ENCODE measurements around the gene UXS1. TPM values are rescaled to one million over a fixed set of nuclear protein-coding genes. Genes with fewer than 3 reads are reported as not detected.

The UXS1 gene
- total RNA-seq, 1 donor from 2014 or later: 58.5 TPM

GRCh38 chr2:106076941-106077340, 117.2 kb downstream of the UXS1 start:
- Mint-ChIP-seq H3K27ac (no peak overlapping the region), H3K4me1 (ENCODE audit: unreplicated experiment) (peaks cover 10% of the 10 kb centered on the region), H3K36me3 (no peaks in the 10 kb centered on the region), H3K27me3 (no peaks in the 10 kb centered on the region), H3K9me3 (no peaks in the 10 kb centered on the region), H3K4me3 (no peak overlapping the region)
- TF ChIP-seq CTCF (conservative IDR thresholded peaks at IDR 0.05): no peak
- DNase-seq (ENCODE audit: extremely low spot score, unreplicated experiment): no peak

- no peak overlapping the region for H3K27ac Mint-ChIP-seq
- DNase-seq (ENCODE audit: extremely low spot score, unreplicated experiment): no peak
- no peaks in the 10 kb centered on the region for H3K36me3 Mint-ChIP-seq
- H3K4me3 Mint-ChIP-seq: no peak overlapping the region
- H3K9me3 Mint-ChIP-seq: no peaks in the 10 kb centered on the region
- H3K4me1 Mint-ChIP-seq (ENCODE audit: unreplicated experiment): peaks cover 10% of the 10 kb centered on the region
- TF ChIP-seq CTCF (conservative IDR thresholded peaks at IDR 0.05): no peak
- H3K27me3 Mint-ChIP-seq: no peaks in the 10 kb centered on the region
Observed at GRCh38 chr2:106075048-106075447, 119.1 kb downstream of the UXS1 start.

GRCh38 chr2:106073678-106074406, 120.3 kb downstream of the UXS1 start:
- no peak overlapping the region for H3K27ac Mint-ChIP-seq
- no peak for TF ChIP-seq CTCF (conservative IDR thresholded peaks at IDR 0.05)
- H3K27me3 Mint-ChIP-seq: peaks cover 5% of the 10 kb centered on the region
- DNase-seq (ENCODE audit: extremely low spot score, unreplicated experiment): no peak
- peaks cover 10% of the 10 kb centered on the region for H3K4me1 Mint-ChIP-seq (ENCODE audit: unreplicated experiment)
- H3K9me3 Mint-ChIP-seq: no peaks in the 10 kb centered on the region
- H3K36me3 Mint-ChIP-seq: no peaks in the 10 kb centered on the region
- H3K4me3 Mint-ChIP-seq: no peak overlapping the region

- Mint-ChIP-seq H3K4me1 (ENCODE audit: unreplicated experiment) (peaks cover 8% of the 10 kb centered on the region), H3K27me3 (peaks cover 19% of the 10 kb centered on the region), H3K4me3 (no peak overlapping the region), H3K9me3 (peaks cover 4% of the 10 kb centered on the region), H3K36me3 (no peaks in the 10 kb centered on the region), H3K27ac (no peak overlapping the region)
- TF ChIP-seq CTCF (conservative IDR thresholded peaks at IDR 0.05): no peak
- no peak for DNase-seq (ENCODE audit: extremely low spot score, unreplicated experiment)
Observed at GRCh38 chr2:106070181-106070580, 123.9 kb downstream of the UXS1 start.

GRCh38 chr2:106068451-106068850, 125.7 kb downstream of the UXS1 start:
- Mint-ChIP-seq H3K27me3 (peaks cover 32% of the 10 kb centered on the region), H3K9me3 (peaks cover 10% of the 10 kb centered on the region), H3K36me3 (no peaks in the 10 kb centered on the region), H3K4me3 (no peak overlapping the region), H3K4me1 (ENCODE audit: unreplicated experiment) (peaks cover 13% of the 10 kb centered on the region), H3K27ac (no peak overlapping the region)
- DNase-seq (ENCODE audit: extremely low spot score, unreplicated experiment): no peak
- no peak for TF ChIP-seq CTCF (conservative IDR thresholded peaks at IDR 0.05)
